GM19463 (cell line): ENCODE measurements around the gene PPP4C.
"Not testable (repeated sequence)": the region's sequence is repeated elsewhere in the genome, so short reads cannot be mapped to it uniquely, and the experiment has no call there.

Source experiments
- ATAC-seq: cut with Tn5 transposase; IDR thresholded peaks from one replicate; pipeline ENCODE4 v1.9.1; 2021; ENCODE audit warnings: mild to moderate bottlenecking, moderate library complexity; ENCODE audit not compliant: unreplicated experiment

Gene PPP4C

GRCh38 chr16:30075503-30076275 is at the start of gene PPP4C:
PPP4C (plus strand) TSS chr16:30075994; CDS start chr16:30076378, 384 bp downstream.
- peak; percentile 86 for ATAC-seq

GRCh38 chr16:30026449-30026848 is 49.3 kb upstream of the PPP4C start:
- ATAC-seq, result no peak

- ATAC-seq, result no peak
Measured at GRCh38 chr16:30027588-30028437, 48.0 kb upstream of the PPP4C start.

- no peak for ATAC-seq
Measured at GRCh38 chr16:30028438-30029076, 47.2 kb upstream of the PPP4C start.

GRCh38 chr16:30030011-30030685 is 45.6 kb upstream of the PPP4C start:
- no peak for ATAC-seq

GRCh38 chr16:30030841-30031413 is 44.9 kb upstream of the PPP4C start, which contains the start of gene TLCD3B:
TLCD3B (minus strand) TSS chr16:30031271; CDS start chr16:30030527, 744 bp downstream.
- ATAC-seq, result no peak

- ATAC-seq, result no peak
Measured at GRCh38 chr16:30031477-30031918, 44.3 kb upstream of the PPP4C start.

GRCh38 chr16:30032083-30032819 is 43.5 kb upstream of the PPP4C start:
- no peak for ATAC-seq

GRCh38 chr16:30033270-30033669 is 42.5 kb upstream of the PPP4C start:
- ATAC-seq, result no peak

- no peak for ATAC-seq
Measured at GRCh38 chr16:30040221-30040620, 35.6 kb upstream of the PPP4C start.

GRCh38 chr16:30040690-30041089 is 35.1 kb upstream of the PPP4C start:
- not testable (repeated sequence) for ATAC-seq

- ATAC-seq, result no peak
Measured at GRCh38 chr16:30041841-30042240, 34.0 kb upstream of the PPP4C start.

GRCh38 chr16:30046178-30046577 is 29.6 kb upstream of the PPP4C start:
- ATAC-seq, result no peak

- no peak for ATAC-seq
Measured at GRCh38 chr16:30046588-30046987, 29.2 kb upstream of the PPP4C start.

GRCh38 chr16:30049871-30050270 is 25.9 kb upstream of the PPP4C start:
- no peak for ATAC-seq

GRCh38 chr16:30051518-30051917 is 24.3 kb upstream of the PPP4C start:
- no peak for ATAC-seq

- ATAC-seq, result peak; percentile 69
Measured at GRCh38 chr16:30052671-30053372, 23.0 kb upstream of the PPP4C start.

GRCh38 chr16:30053376-30054015 is 22.3 kb upstream of the PPP4C start:
- ATAC-seq, result no peak

- no peak for ATAC-seq
Measured at GRCh38 chr16:30054451-30054850, 21.3 kb upstream of the PPP4C start.
